IgD-negative memory B cell (primary cell): Measurements from ENCODE around the gene IFNA8. TPM values are rescaled to one million over a fixed set of nuclear protein-coding genes. Genes with fewer than 3 reads are reported as not detected.
A peak's percentile ranks its signal among the peaks of the same experiment; 100 is the strongest.
"Not testable (repeated sequence)": the region's sequence is repeated elsewhere in the genome, so short reads cannot be mapped to it uniquely, and the experiment has no call there.

Experiments used
- H3K27ac Mint-ChIP-seq, 3 donors: one replicate each; pipeline ENCODE4 v1.8.0; 2020 to 2022; ENCODE audit warnings: mild to moderate bottlenecking in 3 of 3, mixed read lengths in 3 of 3, moderate library complexity in 1 of 3
- H3K27me3 Mint-ChIP-seq: one replicate; pipeline ENCODE4 v1.8.0; 2021; ENCODE audit warnings: mixed read lengths
- H3K36me3 Mint-ChIP-seq: one replicate; pipeline ENCODE4 v1.8.0; 2020; ENCODE audit warnings: mild to moderate bottlenecking, mixed read lengths
- H3K4me1 Mint-ChIP-seq, 3 donors: one replicate each; pipeline ENCODE4 v1.8.0; 2020 to 2022; ENCODE audit warnings: mixed read lengths in 3 of 3, mild to moderate bottlenecking in 1 of 3
- H3K4me3 Mint-ChIP-seq, 4 donors: one replicate each; pipeline ENCODE4 v1.8.0; 2020 to 2022; ENCODE audit warnings: mild to moderate bottlenecking in 4 of 4, mixed read lengths in 4 of 4, moderate library complexity in 3 of 4
- H3K9me3 Mint-ChIP-seq, 3 donors: one replicate each; pipeline ENCODE4 v1.8.0; 2020 to 2021; ENCODE audit warnings: mixed read lengths in 3 of 3, mild to moderate bottlenecking in 1 of 3
- polyA plus RNA-seq: library from polyadenylated mRNA; unstranded; fragments of 300-500 nt; fragmentation: Illumina TruSeq; gene quantifications from one replicate; pipeline ENCODE4 v1.2.3, GENCODE V29; 2021

Gene IFNA8
- polyA plus RNA-seq, 1 donor from 2014 or later: not detected

DNA sequence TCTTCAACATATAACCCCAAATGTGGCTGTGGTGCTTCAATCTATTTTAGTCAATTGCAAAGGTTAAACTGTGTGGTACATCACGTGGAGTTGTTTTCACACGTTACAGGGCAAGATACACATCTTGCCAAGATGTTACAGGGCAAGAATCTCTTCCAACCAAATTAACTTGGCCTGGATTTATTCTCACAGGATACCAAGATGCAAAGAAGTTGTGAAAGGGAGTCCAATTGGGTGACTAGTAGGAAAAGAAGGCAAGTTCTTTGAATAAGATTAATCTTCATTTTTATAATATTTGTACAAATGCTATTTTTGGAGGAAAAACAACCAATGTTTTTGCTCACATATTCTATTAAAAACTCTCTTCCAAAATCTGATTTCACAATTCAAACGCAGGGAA, 4.8 kb upstream of the IFNA8 start:
- peaks cover 0 to 9% (median 5%) of the 10 kb centered on the region in 3 donors for H3K4me1 Mint-ChIP-seq
- H3K4me3 Mint-ChIP-seq: no peak overlapping the region
- peaks cover 37% of the 10 kb centered on the region for H3K27me3 Mint-ChIP-seq
- H3K27ac Mint-ChIP-seq: no peak overlapping the region
- H3K36me3 Mint-ChIP-seq: no peaks in the 10 kb centered on the region
- H3K9me3 Mint-ChIP-seq: peaks cover 2 to 3% (median 2%) of the 10 kb centered on the region in 3 donors

DNA sequence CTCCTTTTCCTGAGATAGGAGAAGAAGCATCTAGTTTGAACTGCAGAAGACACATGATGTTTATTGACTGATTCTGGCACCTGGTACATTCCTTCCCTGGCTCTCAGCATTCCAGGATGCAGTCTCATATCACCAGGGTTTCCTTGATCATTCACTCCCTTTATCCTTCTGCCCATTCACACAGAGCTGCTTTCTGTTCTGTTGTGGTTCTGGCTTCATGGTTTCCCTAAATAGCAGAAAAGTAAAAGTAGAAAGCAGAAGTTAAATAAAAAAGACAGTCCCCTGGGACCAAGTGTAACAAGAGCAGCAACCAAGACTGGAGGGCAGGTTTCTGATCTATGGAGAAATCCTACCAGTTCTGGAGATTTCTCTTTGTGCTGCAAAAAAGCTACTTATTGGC, 3.2 kb downstream of the IFNA8 start:
- Mint-ChIP-seq H3K4me1 (peaks cover 10 to 20% (median 14%) of the 10 kb centered on the region in 3 donors), H3K27me3 (peaks cover 38% of the 10 kb centered on the region), H3K27ac (peak overlapping the region in 1 of 3 donors; percentile 31), H3K4me3 (peak overlapping the region in 2 of 4 donors; percentile 59), H3K9me3 (no peaks in the 10 kb centered on the region), H3K36me3 (no peaks in the 10 kb centered on the region)

DNA sequence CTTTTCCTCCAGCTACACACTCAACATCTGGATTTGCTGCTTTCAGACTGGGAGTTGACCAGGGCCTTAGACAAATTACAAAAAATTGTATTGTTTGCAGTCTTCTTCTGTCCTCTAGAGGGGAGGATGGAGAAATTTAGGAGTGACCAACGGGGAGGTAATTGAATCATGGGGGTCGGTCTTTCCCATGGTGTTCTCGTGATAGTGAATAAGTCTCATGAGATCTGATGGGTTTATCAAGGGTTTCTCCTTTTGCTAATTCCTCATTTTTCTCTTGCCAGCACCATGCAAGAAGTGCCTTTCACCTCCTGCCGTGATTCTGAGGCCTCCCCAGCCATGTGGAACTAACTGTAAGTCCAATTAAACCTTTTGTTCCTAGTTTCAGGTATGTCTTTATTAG, 4.2 kb downstream of the IFNA8 start:
- Mint-ChIP-seq H3K4me3 (peak overlapping the region in 1 of 4 donors; percentile 63), H3K36me3 (no peaks in the 10 kb centered on the region), H3K27ac (no peak overlapping the region), H3K27me3 (peaks cover 41% of the 10 kb centered on the region), H3K9me3 (no peaks in the 10 kb centered on the region), H3K4me1 (peaks cover 10 to 20% (median 14%) of the 10 kb centered on the region in 3 donors)

- Mint-ChIP-seq H3K4me3 (no peak overlapping the region), H3K36me3 (no peaks in the 10 kb centered on the region), H3K4me1 (peaks cover 10 to 20% (median 14%) of the 10 kb centered on the region in 3 donors), H3K27me3 (peaks cover 41% of the 10 kb centered on the region), H3K27ac (no peak overlapping the region), H3K9me3 (no peaks in the 10 kb centered on the region)
Observed at GRCh38 chr9:21413624-21414023, 4.7 kb downstream of the IFNA8 start.

- peaks cover 41% of the 10 kb centered on the region for H3K27me3 Mint-ChIP-seq
- no peak overlapping the region for H3K27ac Mint-ChIP-seq
- no peaks in the 10 kb centered on the region for H3K36me3 Mint-ChIP-seq
- H3K4me1 Mint-ChIP-seq: peaks cover 10 to 20% (median 14%) of the 10 kb centered on the region in 3 donors
- no peak overlapping the region for H3K4me3 Mint-ChIP-seq
- no peaks in the 10 kb centered on the region for H3K9me3 Mint-ChIP-seq
Observed at GRCh38 chr9:21414220-21414940, 5.5 kb downstream of the IFNA8 start.

DNA sequence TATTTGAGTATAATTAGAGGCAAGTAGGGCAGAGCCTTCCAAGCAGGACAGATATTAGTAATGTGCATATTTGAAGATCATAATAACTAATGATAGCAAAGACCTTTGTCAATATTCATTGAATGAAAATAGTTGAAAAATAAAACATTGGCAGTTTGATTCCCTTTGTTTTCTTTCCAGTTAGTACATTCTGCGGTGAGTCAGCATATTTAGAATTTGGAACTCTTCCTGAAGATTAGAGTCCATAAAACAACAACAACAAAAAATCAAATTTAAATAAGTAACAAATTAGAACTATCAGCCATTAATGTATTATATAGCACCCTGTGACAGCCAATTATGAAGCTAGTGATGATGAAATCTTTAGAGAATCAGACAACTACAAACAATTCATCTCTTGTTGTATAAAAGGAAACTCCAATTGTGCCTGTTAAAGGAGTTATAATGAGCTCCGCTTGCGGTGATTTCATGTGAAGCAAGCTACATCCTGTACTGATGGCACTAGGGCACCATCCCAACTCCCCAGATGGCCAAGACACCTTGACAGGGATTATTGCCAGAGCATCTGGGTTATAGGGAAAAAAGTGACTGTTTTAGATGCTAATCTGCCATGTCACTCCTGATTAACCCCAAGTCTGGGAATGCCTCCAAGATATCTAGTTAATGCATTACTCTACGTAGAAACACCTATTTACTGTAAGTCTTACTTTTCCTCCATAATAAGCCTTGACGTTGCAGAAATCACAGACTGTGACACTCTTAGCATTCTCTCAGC, 6.8 kb downstream of the IFNA8 start:
- H3K9me3 Mint-ChIP-seq: no peaks in the 10 kb centered on the region
- no peak overlapping the region for H3K4me3 Mint-ChIP-seq
- no peak overlapping the region for H3K27ac Mint-ChIP-seq
- H3K27me3 Mint-ChIP-seq: peaks cover 35% of the 10 kb centered on the region
- no peaks in the 10 kb centered on the region for H3K36me3 Mint-ChIP-seq
- H3K4me1 Mint-ChIP-seq: peaks cover 12 to 20% (median 14%) of the 10 kb centered on the region in 3 donors

DNA sequence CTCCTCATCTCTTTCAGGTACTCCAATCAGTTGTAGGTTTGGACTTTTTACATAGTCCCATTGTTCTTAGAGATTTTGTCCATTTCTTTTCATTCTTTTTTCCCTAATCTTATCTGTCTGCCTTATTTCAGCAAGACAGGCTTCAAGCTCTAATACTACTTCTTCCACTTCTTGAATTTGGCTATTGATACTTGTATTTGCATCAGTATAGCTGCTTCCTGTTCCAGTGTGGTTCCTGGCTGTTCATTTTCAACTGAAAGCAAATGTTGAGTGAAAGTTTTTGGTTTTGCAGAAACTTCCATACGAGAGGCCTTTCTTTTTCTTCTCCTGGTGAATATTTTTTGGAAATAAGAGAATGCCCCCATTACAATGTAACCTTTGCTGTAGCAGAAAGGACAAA, 19.3 kb downstream of the IFNA8 start:
- H3K36me3 Mint-ChIP-seq: no peaks in the 10 kb centered on the region
- no peak overlapping the region for H3K27ac Mint-ChIP-seq
- no peaks in the 10 kb centered on the region for H3K9me3 Mint-ChIP-seq
- H3K27me3 Mint-ChIP-seq: peaks cover 46% of the 10 kb centered on the region
- H3K4me1 Mint-ChIP-seq: peaks cover 11 to 23% (median 12%) of the 10 kb centered on the region in 3 donors
- no peak overlapping the region for H3K4me3 Mint-ChIP-seq

GRCh38 chr9:21429191-21429590, 20.3 kb downstream of the IFNA8 start:
- Mint-ChIP-seq H3K27me3 (peaks cover 46% of the 10 kb centered on the region), H3K27ac (no peak overlapping the region)

GRCh38 chr9:21432672-21433425, 23.9 kb downstream of the IFNA8 start:
- Mint-ChIP-seq H3K36me3 (no peaks in the 10 kb centered on the region), H3K4me1 (peaks cover 12 to 23% (median 12%) of the 10 kb centered on the region in 3 donors), H3K9me3 (no peaks in the 10 kb centered on the region), H3K27ac (peak overlapping the region in 1 of 3 donors; percentile 42), H3K4me3 (peak overlapping the region in 1 of 4 donors; percentile 61), H3K27me3 (peaks cover 40% of the 10 kb centered on the region)

More at GRCh38 chr9:21429191-21429590, 20.3 kb downstream of the IFNA8 start:
- no peaks in the 10 kb centered on the region for H3K36me3 Mint-ChIP-seq
- no peak overlapping the region for H3K4me3 Mint-ChIP-seq
- H3K4me1 Mint-ChIP-seq: peaks cover 12 to 23% (median 12%) of the 10 kb centered on the region in 3 donors
- H3K9me3 Mint-ChIP-seq: no peaks in the 10 kb centered on the region

- Mint-ChIP-seq H3K36me3 (no peaks in the 10 kb centered on the region), H3K4me3 (no peak overlapping the region), H3K27ac (no peak overlapping the region), H3K9me3 (no peaks in the 10 kb centered on the region), H3K4me1 (peaks cover 7 to 12% (median 8%) of the 10 kb centered on the region in 3 donors), H3K27me3 (peaks cover 28% of the 10 kb centered on the region)
Observed at GRCh38 chr9:21434202-21435014, 25.5 kb downstream of the IFNA8 start.

DNA sequence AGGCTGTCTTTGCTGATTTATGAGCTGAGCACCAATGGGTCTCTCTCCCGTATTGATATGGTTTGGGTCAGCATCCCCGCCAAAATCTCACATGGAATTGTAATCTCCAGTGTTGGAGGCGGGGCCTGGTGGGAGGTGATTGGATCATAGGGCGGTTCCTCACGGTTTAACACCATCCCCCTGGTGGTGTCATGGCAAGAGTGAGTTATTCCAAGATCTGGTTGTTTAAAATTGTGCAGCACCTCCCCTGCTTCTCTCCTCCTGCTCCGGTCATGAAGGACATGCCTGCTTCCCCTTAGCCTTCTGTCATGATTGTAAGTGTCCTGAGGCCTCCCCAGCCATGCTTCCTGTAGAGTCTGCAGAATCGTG, 26.1 kb downstream of the IFNA8 start:
- H3K36me3 Mint-ChIP-seq, H3K9me3 Mint-ChIP-seq, H3K27ac Mint-ChIP-seq, H3K4me3 Mint-ChIP-seq: not testable (repeated sequence)
- H3K27me3 Mint-ChIP-seq: peaks cover 22% of the 10 kb centered on the region
- H3K4me1 Mint-ChIP-seq: peaks cover 7 to 12% (median 8%) of the 10 kb centered on the region in 3 donors

DNA sequence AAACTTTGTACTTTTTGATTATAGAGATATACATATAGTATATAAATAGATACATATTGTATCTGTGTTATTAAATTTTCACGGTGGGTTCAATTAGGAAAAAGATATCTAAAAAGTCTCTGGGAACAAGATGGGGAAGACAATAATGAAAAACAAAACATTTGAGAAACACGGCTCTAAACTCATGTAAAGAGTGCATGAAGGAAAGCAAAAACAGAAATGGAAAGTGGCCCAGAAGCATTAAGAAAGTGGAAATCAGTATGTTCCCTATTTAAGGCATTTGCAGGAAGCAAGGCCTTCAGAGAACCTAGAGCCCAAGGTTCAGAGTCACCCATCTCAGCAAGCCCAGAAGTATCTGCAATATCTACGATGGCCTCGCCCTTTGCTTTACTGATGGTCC, 31.2 kb downstream of the IFNA8 start, which contains the start of gene IFNA1:
Gene IFNA1 (plus strand): TSS at position 301 of the 400 bp plus-strand sequence. CDS start 69 bp downstream, at position 370.
- no peaks in the 10 kb centered on the region for H3K36me3 Mint-ChIP-seq
- H3K4me3 Mint-ChIP-seq: no peak within 1 kb of the TSS
- H3K4me1 Mint-ChIP-seq: peaks cover 8 to 10% (median 9%) of the 10 kb centered on the region in 3 donors

GRCh38 chr9:21443849-21444625, 35.1 kb downstream of the IFNA8 start:
- no peaks in the 10 kb centered on the region for H3K36me3 Mint-ChIP-seq

More for the DNA sequence above, 31.2 kb downstream of the IFNA8 start, which contains the start of gene IFNA1:
- H3K27me3 Mint-ChIP-seq: peaks cover 13% of the 10 kb centered on the region
- no peaks in the 10 kb centered on the region for H3K9me3 Mint-ChIP-seq
- no peak within 1 kb of the TSS for H3K27ac Mint-ChIP-seq

More at GRCh38 chr9:21443849-21444625, 35.1 kb downstream of the IFNA8 start:
- H3K4me3 Mint-ChIP-seq: peak overlapping the region in 2 of 4 donors; percentile 0 to 36
- H3K27me3 Mint-ChIP-seq: peaks cover 14% of the 10 kb centered on the region
- peaks cover 8 to 10% (median 9%) of the 10 kb centered on the region in 3 donors for H3K4me1 Mint-ChIP-seq
- no peaks in the 10 kb centered on the region for H3K9me3 Mint-ChIP-seq
- peak overlapping the region; percentile 16 to 83 (median 51) for H3K27ac Mint-ChIP-seq
